Endodermal cell (in vitro differentiated cells): ENCODE data around the gene TLX1. TPM values are rescaled to one million over a fixed set of nuclear protein-coding genes. Genes with fewer than 3 reads are reported as not detected.

Experiments
- DNase-seq: peaks from one replicate; pipeline ENCODE4 v3.0.0-alpha.2; 2017
- H3K27ac ChIP-seq: 2 replicates; pipeline ENCODE4 v1.5.1; 2013; ENCODE audit warnings: mild to moderate bottlenecking, low read depth, low read length, moderate library complexity
- H3K27me3 ChIP-seq: 2 replicates; pipeline ENCODE4 v1.6.1; 2013; ENCODE audit warnings: mild to moderate bottlenecking, low read length, moderate library complexity; ENCODE audit not compliant: insufficient read depth, control insufficient read depth, poor library complexity, severe bottlenecking
- H3K36me3 ChIP-seq: 2 replicates; pipeline ENCODE4 v1.7.0; 2013; ENCODE audit warnings: mild to moderate bottlenecking, low read length, moderate library complexity; ENCODE audit not compliant: control insufficient read depth, insufficient read depth
- H3K4me1 ChIP-seq: one replicate; pipeline ENCODE4 v1.7.0; 2013; ENCODE audit warnings: low read length; ENCODE audit not compliant: control insufficient read depth, insufficient read depth
- H3K4me3 ChIP-seq: 2 replicates; pipeline ENCODE4 v1.5.1; 2013; ENCODE audit warnings: mild to moderate bottlenecking, low read length, moderate library complexity
- H3K9ac ChIP-seq: 2 replicates; pipeline ENCODE4 v1.6.1; 2013; ENCODE audit warnings: mild to moderate bottlenecking, low read length, moderate library complexity; ENCODE audit not compliant: poor library complexity, severe bottlenecking; ENCODE audit errors: extremely low read depth
- H3K9me3 ChIP-seq: 2 replicates; pipeline ENCODE4 v1.6.1; 2013; ENCODE audit warnings: mild to moderate bottlenecking, low read length, moderate library complexity; ENCODE audit not compliant: control insufficient read depth
- H3K27ac Mint-ChIP-seq: 2 replicates; pipeline ENCODE4 v1.8.0; 2020; ENCODE audit warnings: mixed read lengths
- H3K27me3 Mint-ChIP-seq: 2 replicates; pipeline ENCODE4 v1.8.0; 2021; ENCODE audit warnings: mild to moderate bottlenecking, mixed read lengths; ENCODE audit not compliant: insufficient read depth
- H3K36me3 Mint-ChIP-seq: 2 replicates; pipeline ENCODE4 v1.8.0; 2020; ENCODE audit warnings: low read depth, mixed read lengths
- H3K4me1 Mint-ChIP-seq: 2 replicates; pipeline ENCODE4 v1.8.0; 2020; ENCODE audit warnings: mixed read lengths
- H3K4me3 Mint-ChIP-seq: 2 replicates; pipeline ENCODE4 v1.8.0; 2020; ENCODE audit warnings: mild to moderate bottlenecking, moderate library complexity, mixed read lengths
- H3K9me3 Mint-ChIP-seq: 2 replicates; pipeline ENCODE4 v1.8.0; 2020; ENCODE audit warnings: mild to moderate bottlenecking, mixed read lengths
- WGBS, 2 experiments: methylation state at CpG; one replicate each; pipeline versions ENCODE4 v1.1.5 to v1.1.7; 2013; ENCODE audit warnings: missing lambda C conversion rate in 2 of 2, mixed read lengths in 1 of 2; ENCODE audit not compliant: insufficient coverage in 1 of 2, insufficient read length in 1 of 2; 5-methylcytosine and 5-hydroxymethylcytosine counted together
- total RNA-seq, 2 donors: library from RNA; stranded (reverse); fragmentation: NEBNext Ultra II Directional in 1 of 2; extraction: Animal tissue kit (Norgen Biotek cat#: 25700) in 1 of 2; gene quantifications; 2 replicates in 1 of 2; 3 replicates in 1 of 2; pipeline ENCODE4 v1.2.1, GENCODE V29; 2021
- TF ChIP-seq, protein P1 (sequence below): fragments of 200-600 bp; sonication (generic); conservative IDR thresholded peaks from 2 replicates; pipeline ENCODE4 v1.5.0; 2021; ENCODE audit warnings: antibody characterized with exemption, mild to moderate bottlenecking

TLX1 gene
- total RNA-seq, 2 donors from 2014 or later = not detected

DNA sequence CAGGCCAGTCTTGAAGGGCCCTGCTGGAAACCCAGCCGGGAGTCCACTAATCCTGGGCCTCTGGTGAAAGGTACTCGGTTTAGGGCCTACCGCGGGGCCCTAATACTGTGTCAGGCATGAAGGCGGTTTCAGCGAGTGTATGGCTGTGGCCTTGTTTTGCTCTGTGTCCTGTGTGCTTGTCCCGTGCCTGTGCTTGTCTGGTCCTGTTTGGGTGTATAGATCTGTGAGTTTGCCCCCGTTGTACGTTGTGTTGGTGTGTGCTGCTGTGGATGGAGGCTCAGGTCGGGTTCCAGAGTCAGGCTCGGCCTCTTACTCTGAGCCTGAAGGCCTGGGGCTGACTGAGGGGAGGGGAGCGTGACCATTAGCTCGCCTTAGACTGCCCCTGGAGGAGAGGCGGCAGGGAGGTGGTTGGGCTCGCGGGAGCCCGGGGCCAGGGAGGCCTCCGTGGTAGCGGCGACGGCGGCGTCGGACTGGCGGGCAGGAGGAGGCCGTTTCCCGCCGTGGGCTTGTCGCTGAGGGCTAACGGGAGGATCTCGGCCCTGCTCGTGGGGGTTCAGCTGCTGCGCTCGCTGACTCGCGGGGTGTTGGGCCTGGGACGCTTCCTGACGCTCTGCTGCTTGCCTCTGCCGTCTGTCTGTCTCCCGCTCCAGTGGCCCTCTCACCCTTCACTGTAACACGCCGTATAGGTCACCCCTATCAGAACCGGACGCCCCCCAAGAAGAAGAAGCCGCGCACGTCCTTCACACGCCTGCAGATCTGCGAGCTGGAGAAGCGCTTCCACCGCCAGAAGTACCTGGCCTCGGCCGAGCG, 2.6 kb downstream of the TLX1 start:
- Histone ChIP-seq H3K9ac (no peak overlapping the region), H3K27ac (no peak overlapping the region), H3K36me3 (no peaks in the 10 kb centered on the region), H3K9me3 (no peaks in the 10 kb centered on the region), H3K4me3 (no peak overlapping the region), H3K4me1 (no peaks in the 10 kb centered on the region), H3K27me3 (peaks cover 100% of the 10 kb centered on the region)
- Mint-ChIP-seq H3K4me1 (peaks cover 19% of the 10 kb centered on the region), H3K4me3 (peak overlapping the region; percentile 35), H3K36me3 (no peaks in the 10 kb centered on the region), H3K27ac (no peak overlapping the region), H3K9me3 (no peaks in the 10 kb centered on the region), H3K27me3 (peaks cover 99% of the 10 kb centered on the region)
- peak; percentile 79 for DNase-seq
- TF ChIP-seq, protein P1, sequence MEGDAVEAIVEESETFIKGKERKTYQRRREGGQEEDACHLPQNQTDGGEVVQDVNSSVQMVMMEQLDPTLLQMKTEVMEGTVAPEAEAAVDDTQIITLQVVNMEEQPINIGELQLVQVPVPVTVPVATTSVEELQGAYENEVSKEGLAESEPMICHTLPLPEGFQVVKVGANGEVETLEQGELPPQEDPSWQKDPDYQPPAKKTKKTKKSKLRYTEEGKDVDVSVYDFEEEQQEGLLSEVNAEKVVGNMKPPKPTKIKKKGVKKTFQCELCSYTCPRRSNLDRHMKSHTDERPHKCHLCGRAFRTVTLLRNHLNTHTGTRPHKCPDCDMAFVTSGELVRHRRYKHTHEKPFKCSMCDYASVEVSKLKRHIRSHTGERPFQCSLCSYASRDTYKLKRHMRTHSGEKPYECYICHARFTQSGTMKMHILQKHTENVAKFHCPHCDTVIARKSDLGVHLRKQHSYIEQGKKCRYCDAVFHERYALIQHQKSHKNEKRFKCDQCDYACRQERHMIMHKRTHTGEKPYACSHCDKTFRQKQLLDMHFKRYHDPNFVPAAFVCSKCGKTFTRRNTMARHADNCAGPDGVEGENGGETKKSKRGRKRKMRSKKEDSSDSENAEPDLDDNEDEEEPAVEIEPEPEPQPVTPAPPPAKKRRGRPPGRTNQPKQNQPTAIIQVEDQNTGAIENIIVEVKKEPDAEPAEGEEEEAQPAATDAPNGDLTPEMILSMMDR = no peak
- 8 to 12% methylated on average over 19 to 54 of the region's 54 CpGs for WGBS, 2 experiments

- TF ChIP-seq, protein P1 = no peak
- Mint-ChIP-seq H3K27ac (no peak overlapping the region), H3K4me3 (peak overlapping the region; percentile 35), H3K36me3 (no peaks in the 10 kb centered on the region), H3K9me3 (no peaks in the 10 kb centered on the region), H3K27me3 (peaks cover 99% of the 10 kb centered on the region), H3K4me1 (peaks cover 21% of the 10 kb centered on the region)
- H3K36me3 ChIP-seq = no peaks in the 10 kb centered on the region
- H3K4me1 ChIP-seq = no peaks in the 10 kb centered on the region
- H3K27ac ChIP-seq = no peak overlapping the region
- no peaks in the 10 kb centered on the region for H3K9me3 ChIP-seq
- H3K27me3 ChIP-seq = peaks cover 100% of the 10 kb centered on the region
- 4 to 6% methylated on average over 36 to 53 of the region's 60 CpGs for WGBS, 2 experiments
- H3K9ac ChIP-seq = no peak overlapping the region
- no peak overlapping the region for H3K4me3 ChIP-seq
- DNase-seq = peak; percentile 71
Observed at GRCh38 chr10:101134299-101135127, 3.4 kb downstream of the TLX1 start.

GRCh38 chr10:101135141-101136006, 4.3 kb downstream of the TLX1 start:
- Histone ChIP-seq H3K9me3 (no peaks in the 10 kb centered on the region), H3K27me3 (peaks cover 100% of the 10 kb centered on the region), H3K4me3 (no peak overlapping the region), H3K4me1 (no peaks in the 10 kb centered on the region), H3K9ac (no peak overlapping the region), H3K27ac (no peak overlapping the region), H3K36me3 (no peaks in the 10 kb centered on the region)
- no peak overlapping the region for H3K27ac Mint-ChIP-seq
- H3K27me3 Mint-ChIP-seq = peaks cover 99% of the 10 kb centered on the region
- peaks cover 22% of the 10 kb centered on the region for H3K4me1 Mint-ChIP-seq
- peak; percentile 63 for DNase-seq
- no peaks in the 10 kb centered on the region for H3K36me3 Mint-ChIP-seq
- no peaks in the 10 kb centered on the region for H3K9me3 Mint-ChIP-seq
- WGBS, 2 experiments = 5% methylated on average over 17 to 36 of the region's 36 CpGs
- peak overlapping the region; percentile 19 for H3K4me3 Mint-ChIP-seq
- TF ChIP-seq, protein P1 = no peak
